Measurements from ENCODE around the gene SLC38A4. TPM values are rescaled to one million over a fixed set of nuclear protein-coding genes. Genes with fewer than 3 reads are reported as not detected.

SLC38A4 gene
- total and polyA plus RNA-seq, 2 experiments from 2014 or later, result 6.2 to 12.5 TPM

DNA sequence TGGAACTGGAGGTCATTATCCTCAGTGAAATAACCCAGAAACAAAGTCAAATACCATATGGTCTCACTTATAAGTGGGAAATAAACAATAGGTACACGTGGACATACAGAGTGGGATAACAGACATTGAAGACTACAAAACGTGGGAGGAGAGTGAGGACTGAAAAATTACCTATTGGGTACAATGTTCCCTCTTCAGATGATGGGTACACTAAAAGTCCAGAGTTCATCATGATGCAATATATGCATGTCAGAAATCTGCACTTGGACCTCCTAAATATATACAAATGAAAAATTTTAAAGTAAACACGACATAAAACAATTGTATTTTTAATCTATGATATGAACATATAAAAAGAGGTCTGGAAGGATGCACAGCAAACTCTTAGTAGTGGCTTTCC is 71.2 kb downstream of the SLC38A4 start (continued):
- TF ChIP-seq EZH2 (IDR thresholded peaks at IDR 0.05; ENCODE audit: low read depth, unreplicated experiment), result no peak
- no peak for TF ChIP-seq STAT1 (IDR thresholded peaks at IDR 0.05; ENCODE audit: unreplicated experiment)

GRCh38 chr12:46752396-46752795 is 73.4 kb downstream of the SLC38A4 start:
- Histone ChIP-seq H3K4me3 (no peak overlapping the region), H3K27me3 (ENCODE audit: insufficient read depth) (no peaks in the 10 kb centered on the region), H3K4me2 (no peak overlapping the region), H3K9me2 (ENCODE audit: insufficient read depth) (no peaks in the 10 kb centered on the region), H3F3A (replicated peaks; ENCODE audit: low read depth) (no peaks in the 10 kb centered on the region), H3K27ac (ENCODE audit: low read depth) (no peak overlapping the region), H4K20me1 (replicated peaks; ENCODE audit: insufficient read depth) (no peaks in the 10 kb centered on the region), H3K79me2 (replicated peaks; ENCODE audit: insufficient read depth) (no peaks in the 10 kb centered on the region), H2AFZ (no peak overlapping the region), H3K36me3 (ENCODE audit: insufficient read depth) (no peaks in the 10 kb centered on the region), H3K4me1 (ENCODE audit: insufficient read depth) (no peaks in the 10 kb centered on the region)
- DNase-seq (ENCODE audit: low spot score) (no peak), ATAC-seq (no peak)
- no peaks in the 10 kb centered on the region for H3K4me1 Mint-ChIP-seq
- TF ChIP-seq ZNF114 (CRISPR knock-in tag; IDR thresholded peaks at IDR 0.05) (no peak), EZH2 (IDR thresholded peaks at IDR 0.05; ENCODE audit: low read depth, unreplicated experiment) (no peak), JUNB (IDR thresholded peaks at IDR 0.05; ENCODE audit: unreplicated experiment) (no peak), CREB1 (CRISPR knock-in tag; IDR thresholded peaks at IDR 0.05; ENCODE audit: low read depth) (no peak), POLR2AphosphoS5 (IDR thresholded peaks at IDR 0.05; ENCODE audit: low read depth) (no peak), STAT1 (IDR thresholded peaks at IDR 0.05; ENCODE audit: unreplicated experiment) (no peak)
- TF ChIP-seq, protein P1, sequence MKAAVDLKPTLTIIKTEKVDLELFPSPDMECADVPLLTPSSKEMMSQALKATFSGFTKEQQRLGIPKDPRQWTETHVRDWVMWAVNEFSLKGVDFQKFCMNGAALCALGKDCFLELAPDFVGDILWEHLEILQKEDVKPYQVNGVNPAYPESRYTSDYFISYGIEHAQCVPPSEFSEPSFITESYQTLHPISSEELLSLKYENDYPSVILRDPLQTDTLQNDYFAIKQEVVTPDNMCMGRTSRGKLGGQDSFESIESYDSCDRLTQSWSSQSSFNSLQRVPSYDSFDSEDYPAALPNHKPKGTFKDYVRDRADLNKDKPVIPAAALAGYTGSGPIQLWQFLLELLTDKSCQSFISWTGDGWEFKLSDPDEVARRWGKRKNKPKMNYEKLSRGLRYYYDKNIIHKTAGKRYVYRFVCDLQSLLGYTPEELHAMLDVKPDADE (IDR thresholded peaks at IDR 0.05), result no peak
- no peak overlapping the region for H3K4me3 Mint-ChIP-seq
- no peaks in the 10 kb centered on the region; the same call in 2 of the 3 replicates for H3K36me3 Mint-ChIP-seq (ENCODE audit: low read depth)
- no peak overlapping the region for H3K27ac Mint-ChIP-seq
- peaks cover 4% of the 10 kb centered on the region; the same call in 2 of the 3 replicates for H3K9me3 Mint-ChIP-seq
- peaks cover 2% of the 10 kb centered on the region for H3K27me3 Mint-ChIP-seq (ENCODE audit: insufficient read depth, low read depth, poor library complexity)

GRCh38 chr12:46751173-46751572 is 74.6 kb downstream of the SLC38A4 start:
- Histone ChIP-seq H3F3A (replicated peaks; ENCODE audit: low read depth) (no peaks in the 10 kb centered on the region), H3K36me3 (ENCODE audit: insufficient read depth) (no peaks in the 10 kb centered on the region), H3K4me2 (no peak overlapping the region), H4K20me1 (replicated peaks; ENCODE audit: insufficient read depth) (no peaks in the 10 kb centered on the region), H3K4me1 (ENCODE audit: insufficient read depth) (no peaks in the 10 kb centered on the region), H3K27ac (ENCODE audit: low read depth) (no peak overlapping the region), H2AFZ (no peak overlapping the region), H3K79me2 (replicated peaks; ENCODE audit: insufficient read depth) (no peaks in the 10 kb centered on the region), H3K9me2 (ENCODE audit: insufficient read depth) (no peaks in the 10 kb centered on the region), H3K27me3 (ENCODE audit: insufficient read depth) (no peaks in the 10 kb centered on the region), H3K4me3 (no peak overlapping the region)
- H3K27ac Mint-ChIP-seq, result no peak overlapping the region
- DNase-seq (ENCODE audit: low spot score), result no peak
- peaks cover 4% of the 10 kb centered on the region; the same call in 2 of the 3 replicates for H3K9me3 Mint-ChIP-seq
- no peaks in the 10 kb centered on the region for H3K36me3 Mint-ChIP-seq (ENCODE audit: low read depth)
- ATAC-seq, result no peak
- H3K27me3 Mint-ChIP-seq (ENCODE audit: insufficient read depth, low read depth, poor library complexity), result peaks cover 2% of the 10 kb centered on the region
- H3K4me1 Mint-ChIP-seq, result no peaks in the 10 kb centered on the region
- no peak overlapping the region for H3K4me3 Mint-ChIP-seq
- TF ChIP-seq ZNF462 (CRISPR knock-in tag; IDR thresholded peaks at IDR 0.05) (no peak), ZNF114 (CRISPR knock-in tag; IDR thresholded peaks at IDR 0.05) (no peak), ZNF331 (CRISPR knock-in tag; IDR thresholded peaks at IDR 0.05; ENCODE audit: low read depth) (no peak), JUNB (IDR thresholded peaks at IDR 0.05; ENCODE audit: unreplicated experiment) (no peak)
- TF ChIP-seq, protein P2, sequence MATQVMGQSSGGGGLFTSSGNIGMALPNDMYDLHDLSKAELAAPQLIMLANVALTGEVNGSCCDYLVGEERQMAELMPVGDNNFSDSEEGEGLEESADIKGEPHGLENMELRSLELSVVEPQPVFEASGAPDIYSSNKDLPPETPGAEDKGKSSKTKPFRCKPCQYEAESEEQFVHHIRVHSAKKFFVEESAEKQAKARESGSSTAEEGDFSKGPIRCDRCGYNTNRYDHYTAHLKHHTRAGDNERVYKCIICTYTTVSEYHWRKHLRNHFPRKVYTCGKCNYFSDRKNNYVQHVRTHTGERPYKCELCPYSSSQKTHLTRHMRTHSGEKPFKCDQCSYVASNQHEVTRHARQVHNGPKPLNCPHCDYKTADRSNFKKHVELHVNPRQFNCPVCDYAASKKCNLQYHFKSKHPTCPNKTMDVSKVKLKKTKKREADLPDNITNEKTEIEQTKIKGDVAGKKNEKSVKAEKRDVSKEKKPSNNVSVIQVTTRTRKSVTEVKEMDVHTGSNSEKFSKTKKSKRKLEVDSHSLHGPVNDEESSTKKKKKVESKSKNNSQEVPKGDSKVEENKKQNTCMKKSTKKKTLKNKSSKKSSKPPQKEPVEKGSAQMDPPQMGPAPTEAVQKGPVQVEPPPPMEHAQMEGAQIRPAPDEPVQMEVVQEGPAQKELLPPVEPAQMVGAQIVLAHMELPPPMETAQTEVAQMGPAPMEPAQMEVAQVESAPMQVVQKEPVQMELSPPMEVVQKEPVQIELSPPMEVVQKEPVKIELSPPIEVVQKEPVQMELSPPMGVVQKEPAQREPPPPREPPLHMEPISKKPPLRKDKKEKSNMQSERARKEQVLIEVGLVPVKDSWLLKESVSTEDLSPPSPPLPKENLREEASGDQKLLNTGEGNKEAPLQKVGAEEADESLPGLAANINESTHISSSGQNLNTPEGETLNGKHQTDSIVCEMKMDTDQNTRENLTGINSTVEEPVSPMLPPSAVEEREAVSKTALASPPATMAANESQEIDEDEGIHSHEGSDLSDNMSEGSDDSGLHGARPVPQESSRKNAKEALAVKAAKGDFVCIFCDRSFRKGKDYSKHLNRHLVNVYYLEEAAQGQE (IDR thresholded peaks at IDR 0.05; ENCODE audit: unreplicated experiment), result no peak
